ENCODE results near the gene ANKRD11.

DNA sequence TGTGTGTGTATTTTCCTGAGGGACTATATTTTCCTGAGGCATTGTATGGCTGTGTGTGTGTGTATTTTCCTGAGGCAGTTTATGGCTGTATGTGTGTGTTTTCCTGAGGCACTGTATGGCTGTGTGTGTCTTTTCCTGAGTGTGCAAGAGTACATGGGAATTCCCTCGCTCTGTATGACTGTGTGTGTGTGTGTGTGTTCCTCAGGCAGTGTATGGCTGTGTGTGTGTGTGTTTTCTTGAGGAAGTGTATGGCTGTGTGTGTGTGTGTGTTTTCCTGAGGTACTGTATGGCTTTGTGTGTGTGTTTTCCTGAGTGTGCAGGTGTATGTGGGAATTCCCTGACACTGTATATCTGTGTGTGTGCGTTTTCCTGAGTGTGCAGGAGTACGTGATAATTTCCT lies 268.8 kb downstream of the ANKRD11 start:
- TF ChIP-seq, protein P1, sequence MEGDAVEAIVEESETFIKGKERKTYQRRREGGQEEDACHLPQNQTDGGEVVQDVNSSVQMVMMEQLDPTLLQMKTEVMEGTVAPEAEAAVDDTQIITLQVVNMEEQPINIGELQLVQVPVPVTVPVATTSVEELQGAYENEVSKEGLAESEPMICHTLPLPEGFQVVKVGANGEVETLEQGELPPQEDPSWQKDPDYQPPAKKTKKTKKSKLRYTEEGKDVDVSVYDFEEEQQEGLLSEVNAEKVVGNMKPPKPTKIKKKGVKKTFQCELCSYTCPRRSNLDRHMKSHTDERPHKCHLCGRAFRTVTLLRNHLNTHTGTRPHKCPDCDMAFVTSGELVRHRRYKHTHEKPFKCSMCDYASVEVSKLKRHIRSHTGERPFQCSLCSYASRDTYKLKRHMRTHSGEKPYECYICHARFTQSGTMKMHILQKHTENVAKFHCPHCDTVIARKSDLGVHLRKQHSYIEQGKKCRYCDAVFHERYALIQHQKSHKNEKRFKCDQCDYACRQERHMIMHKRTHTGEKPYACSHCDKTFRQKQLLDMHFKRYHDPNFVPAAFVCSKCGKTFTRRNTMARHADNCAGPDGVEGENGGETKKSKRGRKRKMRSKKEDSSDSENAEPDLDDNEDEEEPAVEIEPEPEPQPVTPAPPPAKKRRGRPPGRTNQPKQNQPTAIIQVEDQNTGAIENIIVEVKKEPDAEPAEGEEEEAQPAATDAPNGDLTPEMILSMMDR (IDR thresholded peaks at IDR 0.05): no peak
- TF ChIP-seq POLR2AphosphoS5 (IDR thresholded peaks at IDR 0.05; ENCODE audit: low read depth, low read length) (no peak), TCF7L2 (IDR thresholded peaks at IDR 0.05; ENCODE audit: low read depth, low read length) (no peak)
- TF ChIP-seq, protein P2, sequence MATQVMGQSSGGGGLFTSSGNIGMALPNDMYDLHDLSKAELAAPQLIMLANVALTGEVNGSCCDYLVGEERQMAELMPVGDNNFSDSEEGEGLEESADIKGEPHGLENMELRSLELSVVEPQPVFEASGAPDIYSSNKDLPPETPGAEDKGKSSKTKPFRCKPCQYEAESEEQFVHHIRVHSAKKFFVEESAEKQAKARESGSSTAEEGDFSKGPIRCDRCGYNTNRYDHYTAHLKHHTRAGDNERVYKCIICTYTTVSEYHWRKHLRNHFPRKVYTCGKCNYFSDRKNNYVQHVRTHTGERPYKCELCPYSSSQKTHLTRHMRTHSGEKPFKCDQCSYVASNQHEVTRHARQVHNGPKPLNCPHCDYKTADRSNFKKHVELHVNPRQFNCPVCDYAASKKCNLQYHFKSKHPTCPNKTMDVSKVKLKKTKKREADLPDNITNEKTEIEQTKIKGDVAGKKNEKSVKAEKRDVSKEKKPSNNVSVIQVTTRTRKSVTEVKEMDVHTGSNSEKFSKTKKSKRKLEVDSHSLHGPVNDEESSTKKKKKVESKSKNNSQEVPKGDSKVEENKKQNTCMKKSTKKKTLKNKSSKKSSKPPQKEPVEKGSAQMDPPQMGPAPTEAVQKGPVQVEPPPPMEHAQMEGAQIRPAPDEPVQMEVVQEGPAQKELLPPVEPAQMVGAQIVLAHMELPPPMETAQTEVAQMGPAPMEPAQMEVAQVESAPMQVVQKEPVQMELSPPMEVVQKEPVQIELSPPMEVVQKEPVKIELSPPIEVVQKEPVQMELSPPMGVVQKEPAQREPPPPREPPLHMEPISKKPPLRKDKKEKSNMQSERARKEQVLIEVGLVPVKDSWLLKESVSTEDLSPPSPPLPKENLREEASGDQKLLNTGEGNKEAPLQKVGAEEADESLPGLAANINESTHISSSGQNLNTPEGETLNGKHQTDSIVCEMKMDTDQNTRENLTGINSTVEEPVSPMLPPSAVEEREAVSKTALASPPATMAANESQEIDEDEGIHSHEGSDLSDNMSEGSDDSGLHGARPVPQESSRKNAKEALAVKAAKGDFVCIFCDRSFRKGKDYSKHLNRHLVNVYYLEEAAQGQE (IDR thresholded peaks at IDR 0.05; ENCODE audit: insufficient read depth in 1 of 2, low read depth in 2 of 2, low read length in 1 of 2): no peak

All from Panc1 (cell line).